ENCODE measurements around the gene NABP1. TPM values are rescaled to one million over a fixed set of nuclear protein-coding genes. Genes with fewer than 3 reads are reported as not detected.

Gene NABP1, protein sequence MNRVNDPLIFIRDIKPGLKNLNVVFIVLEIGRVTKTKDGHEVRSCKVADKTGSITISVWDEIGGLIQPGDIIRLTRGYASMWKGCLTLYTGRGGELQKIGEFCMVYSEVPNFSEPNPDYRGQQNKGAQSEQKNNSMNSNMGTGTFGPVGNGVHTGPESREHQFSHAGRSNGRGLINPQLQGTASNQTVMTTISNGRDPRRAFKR
- 20.7 TPM for polyA plus RNA-seq (2012; ENCODE audit: missing spikeins)

DNA sequence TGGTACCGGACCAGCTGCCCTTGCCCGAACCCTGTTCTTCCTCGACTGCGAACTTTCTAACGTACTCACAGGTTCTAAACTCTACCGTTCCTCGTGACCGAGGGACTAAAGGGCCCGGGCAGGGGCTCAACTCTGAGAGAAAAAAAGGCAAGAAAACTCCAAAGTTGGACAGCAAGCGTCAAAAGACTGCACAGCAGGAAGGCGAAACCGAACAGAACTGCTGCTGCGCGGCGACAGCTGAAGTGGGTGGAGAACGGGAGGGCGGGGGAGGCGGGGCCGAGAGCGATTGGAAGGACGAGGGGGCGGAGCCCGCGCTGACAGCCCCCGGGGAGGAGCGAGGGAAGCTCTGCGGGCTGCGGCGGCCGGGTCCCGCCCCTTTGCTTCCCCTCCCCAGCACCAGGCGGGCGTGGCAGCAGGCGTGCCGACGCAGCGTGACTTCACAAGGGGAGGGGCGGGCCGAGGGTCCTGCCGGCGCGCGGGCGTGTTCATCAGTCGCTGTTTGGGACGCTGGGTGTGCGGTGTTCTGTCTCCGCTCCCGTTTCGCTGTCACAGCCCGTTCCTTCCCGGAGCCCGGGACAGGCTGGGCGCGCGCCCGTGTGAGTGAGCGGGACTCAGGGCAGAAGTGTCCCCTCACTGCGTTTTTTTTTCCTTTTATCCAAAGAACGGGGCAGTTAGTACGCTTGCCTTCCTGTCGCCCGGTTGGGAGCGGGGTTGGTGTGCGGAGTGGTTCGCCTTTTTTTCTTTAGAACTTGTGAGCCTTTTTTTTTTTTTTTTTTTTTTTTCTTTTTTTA lies at the start of gene NABP1:
TSS of gene NABP1 (plus strand) at position 491 of the 791 bp plus-strand sequence. CDS start 479 bp downstream, outside the sequence.
- peak; percentile 100 for FAIRE-seq
- peak; percentile 99 for TF ChIP-seq TAF1 (IDR thresholded peaks at IDR 0.05; ENCODE audit: borderline replicate concordance, low read depth, low read length)
- peak; percentile 100 for TF ChIP-seq POLR2AphosphoS5 (IDR thresholded peaks at IDR 0.05; ENCODE audit: low read depth, low read length)
- TF ChIP-seq POLR2A (IDR thresholded peaks at IDR 0.05; ENCODE audit: low read depth, low read length), result peak; percentile 100
- peak; percentile 70 for DNase-seq (ENCODE audit: insufficient read length)

DNA sequence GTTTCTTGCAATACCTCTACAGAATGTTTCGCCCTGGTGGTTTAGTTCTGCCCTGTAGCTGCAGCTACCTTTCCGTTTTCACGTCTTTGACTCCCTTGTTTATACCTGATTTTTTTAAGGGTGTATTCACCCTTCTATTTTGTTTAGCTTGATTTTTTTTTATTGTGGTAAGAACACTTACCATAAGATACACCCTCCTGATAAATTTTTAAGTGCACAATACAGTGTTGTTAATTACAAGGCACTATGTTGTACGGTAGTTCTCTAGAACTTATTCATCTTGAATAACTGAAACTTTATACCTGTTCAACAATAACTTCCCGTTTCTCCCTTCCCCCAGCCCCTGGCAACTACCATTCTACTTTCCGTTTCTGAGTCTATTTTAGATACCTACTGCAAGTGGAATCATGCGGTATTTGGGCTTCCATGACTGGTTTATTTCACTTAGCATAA lies 48.9 kb upstream of the NABP1 start:
- FAIRE-seq, result peak; percentile 60
- no peak for DNase-seq (ENCODE audit: insufficient read length)
- TF ChIP-seq POLR2A (IDR thresholded peaks at IDR 0.05; ENCODE audit: low read depth, low read length) (no peak), POLR2AphosphoS5 (IDR thresholded peaks at IDR 0.05; ENCODE audit: low read depth, low read length) (no peak), TAF1 (IDR thresholded peaks at IDR 0.05; ENCODE audit: borderline replicate concordance, low read depth, low read length) (no peak)

DNA sequence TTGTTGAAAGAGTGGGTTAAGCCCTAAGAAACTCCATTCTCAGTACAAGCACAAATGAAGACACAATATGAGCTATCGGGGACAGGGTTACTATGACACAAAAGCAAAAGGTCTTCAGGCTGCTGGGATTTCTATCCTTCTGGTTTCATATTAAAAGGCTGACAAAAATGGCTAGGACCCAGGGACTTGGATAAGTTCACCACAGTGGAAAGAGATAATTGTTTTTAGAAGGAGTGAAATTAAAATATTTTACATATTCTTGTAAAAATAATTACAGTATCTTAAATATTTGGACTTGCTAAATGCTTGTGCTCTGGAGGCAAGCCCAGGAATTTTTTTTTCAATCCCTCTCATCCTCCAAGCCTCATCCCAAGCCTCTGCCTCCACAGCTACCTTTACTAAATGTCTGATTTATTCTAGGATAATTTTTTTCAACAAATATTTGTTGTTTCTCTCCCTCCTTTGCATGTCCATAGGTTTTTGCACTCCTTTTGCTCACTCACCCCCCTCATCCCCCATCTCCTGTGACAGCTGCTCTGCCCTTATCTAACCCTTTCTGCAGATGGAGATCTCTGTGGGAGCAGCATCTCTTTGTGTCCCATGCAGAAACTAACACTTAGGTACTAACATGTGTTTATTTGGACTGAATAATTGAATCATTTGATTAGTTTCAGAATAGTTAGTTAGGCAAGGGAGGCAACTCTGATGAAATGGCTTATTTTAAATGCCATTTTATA lies 47.8 kb upstream of the NABP1 start:
- DNase-seq (ENCODE audit: insufficient read length) (no peak), FAIRE-seq (no peak)
- TF ChIP-seq POLR2A (IDR thresholded peaks at IDR 0.05; ENCODE audit: low read depth, low read length) (no peak), POLR2AphosphoS5 (IDR thresholded peaks at IDR 0.05; ENCODE audit: low read depth, low read length) (no peak), TAF1 (IDR thresholded peaks at IDR 0.05; ENCODE audit: borderline replicate concordance, low read depth, low read length) (no peak)

- FAIRE-seq (no peak), DNase-seq (ENCODE audit: insufficient read length) (no peak)
- TF ChIP-seq TAF1 (IDR thresholded peaks at IDR 0.05; ENCODE audit: borderline replicate concordance, low read depth, low read length) (no peak), POLR2A (IDR thresholded peaks at IDR 0.05; ENCODE audit: low read depth, low read length) (no peak)
Measured at GRCh38 chr2:191631754-191632153, 46.2 kb upstream of the NABP1 start.

GRCh38 chr2:191632426-191632825 lies 45.5 kb upstream of the NABP1 start:
- FAIRE-seq (no peak), DNase-seq (ENCODE audit: insufficient read length) (no peak)
- no peak for TF ChIP-seq TAF1 (IDR thresholded peaks at IDR 0.05; ENCODE audit: borderline replicate concordance, low read depth, low read length)
- no peak for TF ChIP-seq POLR2AphosphoS5 (IDR thresholded peaks at IDR 0.05; ENCODE audit: low read depth, low read length)
- no peak for TF ChIP-seq POLR2A (IDR thresholded peaks at IDR 0.05; ENCODE audit: low read depth, low read length)

DNA sequence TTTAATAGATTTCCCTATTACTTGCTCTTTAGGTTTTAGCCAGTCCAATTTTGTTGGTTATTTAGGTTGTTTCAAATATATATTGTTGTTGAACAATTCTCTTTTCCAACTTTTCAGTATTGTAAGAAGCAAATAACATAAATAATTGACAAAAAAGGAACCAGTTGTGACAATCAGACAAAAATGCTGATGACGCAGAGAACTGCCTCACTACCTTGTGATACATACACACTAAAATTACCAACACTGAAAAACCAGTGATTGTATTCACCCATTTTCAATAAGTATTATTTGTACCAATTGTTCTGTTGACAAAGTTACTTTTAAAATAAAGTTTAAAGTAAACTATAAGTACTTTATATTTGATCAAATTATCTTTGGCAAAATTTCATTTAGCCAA lies 43.1 kb upstream of the NABP1 start:
- DNase-seq (ENCODE audit: insufficient read length) (no peak), FAIRE-seq (no peak)
- TF ChIP-seq POLR2A (IDR thresholded peaks at IDR 0.05; ENCODE audit: low read depth, low read length) (no peak), POLR2AphosphoS5 (IDR thresholded peaks at IDR 0.05; ENCODE audit: low read depth, low read length) (no peak), TAF1 (IDR thresholded peaks at IDR 0.05; ENCODE audit: borderline replicate concordance, low read depth, low read length) (no peak)

DNA sequence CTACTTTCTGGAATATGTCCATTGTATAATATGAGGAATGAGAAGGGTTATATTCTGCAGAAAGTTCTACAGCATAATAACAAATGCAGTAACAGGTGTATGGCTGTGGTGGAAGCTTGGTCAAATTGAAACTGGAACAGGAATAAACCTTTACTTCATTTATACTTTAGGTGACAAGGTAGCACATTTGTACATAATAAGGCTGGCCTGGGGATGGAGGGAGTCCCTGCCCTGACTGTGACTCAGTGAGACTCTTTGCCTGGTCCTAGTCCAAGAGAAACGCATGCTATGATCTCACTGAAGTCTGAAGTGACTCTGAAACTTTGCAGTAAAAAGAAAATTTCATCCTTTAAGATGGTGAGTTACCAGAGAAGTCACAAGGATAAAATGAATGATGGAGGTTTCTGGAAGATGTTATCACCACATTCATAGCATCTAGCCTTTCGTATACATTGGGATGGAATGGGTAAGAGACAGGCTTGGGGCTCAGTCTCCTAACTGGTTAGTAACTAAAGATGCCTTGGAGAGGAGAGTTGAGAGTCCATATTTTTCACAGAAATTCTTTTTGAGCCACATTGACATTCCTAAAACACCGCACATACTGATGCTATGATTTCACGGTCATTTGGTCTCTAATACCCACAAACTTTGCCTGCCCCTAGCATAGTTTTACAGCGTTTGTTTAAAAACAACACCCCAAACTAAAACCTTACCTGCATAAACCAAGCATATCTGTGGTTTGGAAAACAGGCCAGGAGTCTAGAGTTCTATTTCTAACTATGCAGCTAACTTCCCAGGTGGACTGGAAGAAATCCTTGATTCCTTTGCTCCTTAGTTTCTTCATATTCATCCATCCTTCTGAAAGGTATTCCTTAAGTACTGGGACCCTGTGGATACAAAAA lies 42.4 kb upstream of the NABP1 start:
- FAIRE-seq (peak; percentile 88), DNase-seq (ENCODE audit: insufficient read length) (no peak)

GRCh38 chr2:191636235-191636543 lies 41.7 kb upstream of the NABP1 start:
- TF ChIP-seq POLR2A (IDR thresholded peaks at IDR 0.05; ENCODE audit: low read depth, low read length), result no peak
- TF ChIP-seq TAF1 (IDR thresholded peaks at IDR 0.05; ENCODE audit: borderline replicate concordance, low read depth, low read length), result no peak
- TF ChIP-seq POLR2AphosphoS5 (IDR thresholded peaks at IDR 0.05; ENCODE audit: low read depth, low read length), result no peak
- FAIRE-seq (no peak), DNase-seq (ENCODE audit: insufficient read length) (no peak)

More for the DNA sequence above, 42.4 kb upstream of the NABP1 start:
- no peak for TF ChIP-seq TAF1 (IDR thresholded peaks at IDR 0.05; ENCODE audit: borderline replicate concordance, low read depth, low read length)
- no peak for TF ChIP-seq POLR2AphosphoS5 (IDR thresholded peaks at IDR 0.05; ENCODE audit: low read depth, low read length)
- no peak for TF ChIP-seq POLR2A (IDR thresholded peaks at IDR 0.05; ENCODE audit: low read depth, low read length)

DNA sequence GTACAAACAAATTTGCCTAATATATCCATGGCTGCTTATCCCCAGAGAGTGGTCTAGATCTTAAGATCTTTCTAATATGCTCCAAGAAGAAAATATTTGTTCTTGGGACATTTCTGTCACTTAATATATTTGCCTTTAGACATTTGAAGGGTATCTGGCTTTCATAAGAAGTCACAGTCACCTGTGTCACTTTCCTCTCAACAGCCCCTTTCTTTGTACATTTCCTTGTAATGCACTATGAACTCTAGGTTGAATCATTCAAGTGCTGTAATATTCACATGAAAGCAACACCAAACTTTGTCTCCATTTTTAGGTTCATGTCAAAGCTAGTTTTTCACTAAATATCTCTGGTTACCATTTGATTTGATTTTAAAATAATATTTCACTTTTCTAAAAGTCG lies 41.4 kb upstream of the NABP1 start:
- DNase-seq (ENCODE audit: insufficient read length) (no peak), FAIRE-seq (no peak)
- no peak for TF ChIP-seq POLR2A (IDR thresholded peaks at IDR 0.05; ENCODE audit: low read depth, low read length)

DNA sequence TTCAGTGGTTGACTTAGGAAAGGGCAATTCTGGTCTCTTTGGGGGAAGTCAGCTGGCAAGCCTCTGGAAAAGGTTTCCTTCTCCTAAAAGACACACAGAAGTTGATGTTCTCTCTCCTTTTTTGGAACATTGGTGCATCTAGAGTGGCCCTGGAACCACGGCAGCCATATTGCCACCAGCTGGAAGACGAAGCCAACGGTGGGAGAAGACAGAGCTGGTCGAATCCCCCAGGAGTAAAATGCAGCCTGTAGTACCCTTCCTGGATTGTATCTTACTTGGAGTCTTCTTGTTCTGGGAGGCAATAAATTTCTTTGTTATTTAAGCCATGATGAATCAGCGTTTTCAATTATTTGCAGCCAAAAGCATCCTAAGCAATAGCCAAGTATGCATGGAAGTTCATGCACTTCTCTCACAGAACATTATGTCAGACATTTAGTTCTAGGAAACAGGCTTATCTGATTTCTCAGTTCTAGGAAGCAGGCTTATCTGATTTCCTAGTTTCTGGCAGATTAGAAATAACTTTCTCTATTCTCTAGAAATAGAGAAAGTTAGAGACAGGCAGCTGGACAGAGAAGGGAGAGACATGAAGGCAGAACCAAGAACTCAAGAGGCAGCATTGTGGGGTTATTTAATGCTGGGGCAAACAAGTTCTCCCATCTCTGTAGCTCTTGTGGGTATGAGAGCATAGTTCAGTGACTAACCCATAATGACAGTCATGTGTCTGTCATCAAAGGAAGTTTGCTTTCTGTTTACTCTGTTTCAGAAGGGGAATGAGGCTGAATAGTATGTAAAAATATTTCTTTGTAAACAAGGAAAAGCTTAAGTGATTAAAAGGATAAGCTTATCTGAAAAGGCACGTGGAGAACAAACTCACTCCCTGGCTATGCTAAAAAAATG lies 40.5 kb upstream of the NABP1 start:
- TF ChIP-seq POLR2AphosphoS5 (IDR thresholded peaks at IDR 0.05; ENCODE audit: low read depth, low read length) (no peak), TAF1 (IDR thresholded peaks at IDR 0.05; ENCODE audit: borderline replicate concordance, low read depth, low read length) (no peak), POLR2A (IDR thresholded peaks at IDR 0.05; ENCODE audit: low read depth, low read length) (no peak)
- peak; percentile 40 for FAIRE-seq
- no peak for DNase-seq (ENCODE audit: insufficient read length)
